A549 (cell line): ENCODE results near the gene IFI27L2. TPM values are rescaled to one million over a fixed set of nuclear protein-coding genes. Genes with fewer than 3 reads are reported as not detected.

Source experiments
- ATAC-seq, 2 experiments: fragments of 200-7000 bp in 1 of 2; fragments of >200 bp in 1 of 2; cut with Nextera tagmentation in 1 of 2; cut with Tn5 transposase in 1 of 2; 3 replicates each; pipeline versions ENCODE4 v1.8.0 to v1.9.1; 2018 to 2020; ENCODE audit warnings: mild to moderate bottlenecking in 1 of 2, moderate library complexity in 1 of 2
- CTCF ChIA-PET: fragments of 300-600 bp; sonication (Branson Sonifier 250); formaldehyde crosslinking; extraction: SDS; loops from one replicate; lab custom pipeline; 2021; ENCODE audit warnings: antibody characterized with exemption, inconsistent platforms; lab: Yijun Ruan, JAX
- POLR2A ChIA-PET: fragments of 350-600 bp; formaldehyde crosslinking; extraction: SDS; loops from one replicate; lab custom pipeline; 2021; ENCODE audit warnings: antibody characterized with exemption, inconsistent platforms; lab: Yijun Ruan, JAX
- DNase-seq, 2 experiments: peaks; one replicate each; pipeline versions ENCODE4 v3.0.0 to v3.0.0-alpha.2; 2011 to 2016; ENCODE audit warnings: low read depth in 1 of 2, low spot score in 1 of 2
- FAIRE-seq: peaks from 2 replicates; lab custom pipeline; 2011; peaks lifted over from hg19 to GRCh38; lab: Jason Lieb, UNC
- H3K27ac ChIP-seq, 2 experiments: fragments of >200 bp; sonication (Bioruptor Twin); formaldehyde crosslinking; 3 replicates each; pipeline ENCODE4 v1.5.1; 2016 to 2017
- H3K4me1 ChIP-seq: fragments of >200 bp; sonication (Bioruptor Twin); formaldehyde crosslinking; 3 replicates; pipeline ENCODE4 v1.6.1; 2016
- H3K4me2 ChIP-seq: fragments of >200 bp; sonication (Bioruptor Twin); formaldehyde crosslinking; 3 replicates; pipeline ENCODE4 v1.6.1; 2016
- H3K4me3 ChIP-seq: fragments of >200 bp; sonication (Bioruptor Twin); formaldehyde crosslinking; 3 replicates; pipeline ENCODE4 v1.5.1; 2016
- H3K9me3 ChIP-seq: fragments of >200 bp; sonication (Bioruptor Twin); formaldehyde crosslinking; 3 replicates; pipeline ENCODE4 v1.6.1; 2016
- BCL3 ChIP-seq: fragments of >200 bp; sonication (Bioruptor Twin); formaldehyde crosslinking; IDR thresholded peaks from 3 replicates; pipeline ENCODE4 v1.6.1; 2016
- BHLHE40 ChIP-seq: IDR thresholded peaks from 2 replicates; pipeline ENCODE4 v1.6.1; 2012; ENCODE audit warnings: low read depth, low read length, inconsistent platforms
- CEBPB ChIP-seq, 2 experiments: fragments of >200 bp in 1 of 2; sonication (Bioruptor Twin) in 1 of 2; formaldehyde crosslinking in 1 of 2; IDR thresholded peaks; 2 replicates each; pipeline ENCODE4 v1.6.1; 2012 to 2016
- CHD2 ChIP-seq: fragments of 150-350 bp; IDR thresholded peaks from 2 replicates; pipeline ENCODE4 v1.6.1; 2014; ENCODE audit warnings: low read length; ENCODE audit not compliant: partially characterized antibody
- CHD4 ChIP-seq: fragments of 200-600 bp; sonication (generic); IDR thresholded peaks from 2 replicates; pipeline ENCODE4 v1.6.1; 2016; ENCODE audit warnings: antibody characterized with exemption, mild to moderate bottlenecking, borderline replicate concordance
- EHF ChIP-seq: fragments of 250-450 bp; sonication (Bioruptor Pico); IDR thresholded peaks from 2 replicates; pipeline ENCODE4 v1.5.0; 2020; ENCODE audit warnings: mild to moderate bottlenecking
- EHMT2 ChIP-seq: fragments of 200-600 bp; sonication (generic); IDR thresholded peaks from 2 replicates; pipeline ENCODE4 v1.6.1; 2016; ENCODE audit warnings: antibody characterized with exemption, low read depth, mild to moderate bottlenecking, moderate library complexity
- HDAC2 ChIP-seq: fragments of 200-600 bp; sonication (generic); IDR thresholded peaks from 2 replicates; pipeline ENCODE4 v1.6.1; 2016
- HOXA7 ChIP-seq: fragments of 250-450 bp; sonication (Bioruptor Pico); IDR thresholded peaks from 2 replicates; pipeline ENCODE4 v1.5.0; 2020; ENCODE audit warnings: mild to moderate bottlenecking, moderate library complexity
- HOXB13 ChIP-seq: fragments of 250-450 bp; sonication (Bioruptor Pico); IDR thresholded peaks from 2 replicates; pipeline ENCODE4 v1.5.0; 2020; ENCODE audit warnings: low read depth, mild to moderate bottlenecking, moderate library complexity
- HOXB5 ChIP-seq: fragments of 250-450 bp; sonication (Bioruptor Pico); IDR thresholded peaks from 2 replicates; pipeline ENCODE4 v1.5.0; 2020; ENCODE audit warnings: mild to moderate bottlenecking, moderate library complexity
- JUN ChIP-seq, 2 experiments: fragments of >200 bp; sonication (Bioruptor Twin); formaldehyde crosslinking; IDR thresholded peaks; 2 replicates in 1 of 2; 3 replicates in 1 of 2; pipeline ENCODE4 v1.6.1; 2016 to 2017
- KDM1A ChIP-seq: fragments of 200-600 bp; sonication (generic); IDR thresholded peaks from 2 replicates; pipeline ENCODE4 v1.6.1; 2016; ENCODE audit warnings: low read depth, mild to moderate bottlenecking
- NFE2L2 ChIP-seq: fragments of 150-350 bp; conservative IDR thresholded peaks from 2 replicates; pipeline ENCODE4 v1.6.1; 2014; ENCODE audit warnings: low read length
- NR3C1 ChIP-seq: fragments of >200 bp; sonication (Bioruptor Twin); formaldehyde crosslinking; IDR thresholded peaks from 3 replicates; pipeline ENCODE4 v1.6.1; 2017
- POLR2A ChIP-seq: IDR thresholded peaks from 2 replicates; pipeline ENCODE4 v1.6.1; 2012; ENCODE audit warnings: mild to moderate bottlenecking, low read length
- RAD21 ChIP-seq, 2 experiments: fragments of >200 bp in 1 of 2; sonication (Bioruptor Twin) in 1 of 2; formaldehyde crosslinking in 1 of 2; IDR thresholded peaks in 1 of 2; conservative IDR thresholded peaks in 1 of 2; 2 replicates in 1 of 2; 3 replicates in 1 of 2; pipeline ENCODE4 v1.6.1; 2012 to 2018; ENCODE audit warnings: inconsistent platforms in 1 of 2
- RARB ChIP-seq: fragments of 250-450 bp; sonication (Bioruptor Pico); IDR thresholded peaks from 2 replicates; pipeline ENCODE4 v1.8.0; 2021; ENCODE audit warnings: mild to moderate bottlenecking, moderate library complexity
- RCOR1 ChIP-seq: fragments of 150-350 bp; IDR thresholded peaks from 2 replicates; pipeline ENCODE4 v1.6.1; 2014; ENCODE audit warnings: antibody characterized with exemption, low read length, low read depth
- RNF2 ChIP-seq: fragments of 200-600 bp; sonication (generic); IDR thresholded peaks from 2 replicates; pipeline ENCODE4 v1.6.1; 2016; ENCODE audit warnings: low read depth, mild to moderate bottlenecking, antibody characterized with exemption, moderate library complexity, borderline replicate concordance
- SMC3 ChIP-seq: fragments of >200 bp; sonication (Bioruptor Twin); formaldehyde crosslinking; IDR thresholded peaks from 3 replicates; pipeline ENCODE4 v1.6.1; 2018; ENCODE audit warnings: inconsistent platforms
- SREBF2 ChIP-seq: fragments of 450-650 bp; IDR thresholded peaks from 2 replicates; pipeline ENCODE4 v1.6.1; 2014; ENCODE audit warnings: mild to moderate bottlenecking, moderate library complexity
- TFCP2L1 ChIP-seq: fragments of 250-450 bp; sonication (Bioruptor Pico); IDR thresholded peaks from 2 replicates; pipeline ENCODE4 v1.5.0; 2021; ENCODE audit warnings: mild to moderate bottlenecking
- TP53 ChIP-seq: fragments of 250-450 bp; sonication (Bioruptor Pico); IDR thresholded peaks from 2 replicates; pipeline ENCODE4 v1.5.0; 2021; ENCODE audit warnings: mild to moderate bottlenecking, moderate library complexity
- USF2 ChIP-seq: fragments of 450-650 bp; IDR thresholded peaks from 2 replicates; pipeline ENCODE4 v1.6.1; 2014; ENCODE audit warnings: antibody characterized with exemption
- ZC3H11A ChIP-seq: fragments of 450-650 bp; IDR thresholded peaks from 2 replicates; pipeline ENCODE4 v1.6.1; 2014; ENCODE audit warnings: antibody characterized with exemption, mild to moderate bottlenecking
- ZFP36 ChIP-seq: fragments of 450-650 bp; IDR thresholded peaks from 2 replicates; pipeline ENCODE4 v1.6.1; 2014; ENCODE audit warnings: borderline replicate concordance; ENCODE audit not compliant: partially characterized antibody
- ZNF302 ChIP-seq: fragments of 250-450 bp; sonication (Bioruptor Pico); IDR thresholded peaks from 2 replicates; pipeline ENCODE4 v1.9.0; 2021; ENCODE audit warnings: inconsistent platforms, mild to moderate bottlenecking, moderate library complexity
- WGBS: methylation state at CpG from one replicate; pipeline ENCODE4 v1.1.6; 2017; ENCODE audit errors: missing lambda C conversion rate; 5-methylcytosine and 5-hydroxymethylcytosine counted together
- polyA plus RNA-seq, 4 experiments: library from polyadenylated mRNA; depleted of rRNA in 3 of 4; stranded (reverse); fragments of >200 nt; fragmentation: RNase III in 1 of 4; extraction: RNeasy Plus Mini Kit Qiagen cat#74134 plus additional on column Dnase treatment in 1 of 4; gene quantifications; 2 replicates in 3 of 4; 3 replicates in 1 of 4; pipeline ENCODE4 v1.2.3, GENCODE V29; 2011 to 2017

The IFI27L2 gene
- polyA plus RNA-seq, 2 of the 4 experiments (the other 2 are of a cell fraction), result 20.3 to 64.4 TPM

GRCh38 chr14:94163796-94164195, 34.4 kb upstream of the IFI27L2 start:
- no peak overlapping the region for H3K4me2 ChIP-seq
- ATAC-seq (no peak), FAIRE-seq (no peak), DNase-seq (no peak)
- ChIA-PET CTCF (no interaction called here), POLR2A (no interaction called here)
- WGBS, result 44% methylated on average over 5 of the region's 5 CpGs
- H3K4me3 ChIP-seq, result no peak overlapping the region
- no peak overlapping the region for H3K27ac ChIP-seq
- TF ChIP-seq HOXB13 (CRISPR knock-in tag), result no peak
- TF ChIP-seq USF2, result no peak
- TF ChIP-seq CEBPB (IDR thresholded peaks at IDR 0.05), result no peak
- TF ChIP-seq SREBF2, result no peak
- no peak for TF ChIP-seq HOXA7 (CRISPR knock-in tag)
- TF ChIP-seq CHD4, result no peak
- no peak for TF ChIP-seq POLR2A
- no peak for TF ChIP-seq NFE2L2
- no peak for TF ChIP-seq TFCP2L1
- no peak for TF ChIP-seq NR3C1
- no peaks in the 10 kb centered on the region for H3K9me3 ChIP-seq
- no peaks in the 10 kb centered on the region for H3K4me1 ChIP-seq

GRCh38 chr14:94162466-94162865, 33.1 kb upstream of the IFI27L2 start:
- WGBS, result 45% methylated on average over 5 of the region's 5 CpGs
- Histone ChIP-seq H3K4me1 (no peaks in the 10 kb centered on the region), H3K4me3 (no peak overlapping the region)
- DNase-seq, result no peak
- TF ChIP-seq BCL3 (no peak), RAD21 (conservative IDR thresholded peaks at IDR 0.05 in 1 of 2, IDR thresholded peaks at IDR 0.05 in 1 of 2) (no peak), TP53 (CRISPR knock-in tag) (no peak), SMC3 (no peak), HDAC2 (no peak), JUN (IDR thresholded peaks at IDR 0.05) (no peak), HOXB13 (CRISPR knock-in tag) (no peak), ZC3H11A (no peak), ZFP36 (no peak), HOXB5 (CRISPR knock-in tag) (no peak)
- TF ChIP-seq, all 56 proteins: peak for 0
- no peak overlapping the region for H3K27ac ChIP-seq
- no peaks in the 10 kb centered on the region for H3K9me3 ChIP-seq
- no peak for FAIRE-seq
- CTCF ChIA-PET, result interaction anchor here (0.9 kb wide), 1 partner anchor 9 kb away, joined by 3 read pairs; no protein-coding TSS in a partner anchor
- no peak for ATAC-seq
- POLR2A ChIA-PET, result no interaction called here
- H3K4me2 ChIP-seq, result no peak overlapping the region

- ChIA-PET POLR2A (no interaction called here), CTCF (no interaction called here)
- DNase-seq (no peak), ATAC-seq (no peak), FAIRE-seq (no peak)
- H3K4me2 ChIP-seq, result no peak overlapping the region
- H3K27ac ChIP-seq, result no peak overlapping the region
- no peaks in the 10 kb centered on the region for H3K4me1 ChIP-seq
- no peaks in the 10 kb centered on the region for H3K9me3 ChIP-seq
- TF ChIP-seq RNF2 (no peak), EHMT2 (no peak), ZNF302 (no peak), RCOR1 (no peak), CHD2 (no peak), KDM1A (no peak), BHLHE40 (no peak), RARB (CRISPR knock-in tag) (no peak), CEBPB (IDR thresholded peaks at IDR 0.05) (no peak), EHF (CRISPR knock-in tag) (no peak)
- no peak overlapping the region for H3K4me3 ChIP-seq
- WGBS, result 3% methylated on average over 2 of the region's 2 CpGs
These were observed 32.6 kb upstream of the IFI27L2 start for GRCh38 chr14:94161981-94162380.
